GM19463 (cell line): ENCODE results near the gene ANXA2.
"Not testable (repeated sequence)": the region's sequence is repeated elsewhere in the genome, so short reads cannot be mapped to it uniquely, and the experiment has no call there.

ENCODE experiments used
- ATAC-seq: cut with Tn5 transposase; IDR thresholded peaks from one replicate; pipeline ENCODE4 v1.9.1; 2021; ENCODE audit warnings: mild to moderate bottlenecking, moderate library complexity; ENCODE audit not compliant: unreplicated experiment

The ANXA2 gene

DNA sequence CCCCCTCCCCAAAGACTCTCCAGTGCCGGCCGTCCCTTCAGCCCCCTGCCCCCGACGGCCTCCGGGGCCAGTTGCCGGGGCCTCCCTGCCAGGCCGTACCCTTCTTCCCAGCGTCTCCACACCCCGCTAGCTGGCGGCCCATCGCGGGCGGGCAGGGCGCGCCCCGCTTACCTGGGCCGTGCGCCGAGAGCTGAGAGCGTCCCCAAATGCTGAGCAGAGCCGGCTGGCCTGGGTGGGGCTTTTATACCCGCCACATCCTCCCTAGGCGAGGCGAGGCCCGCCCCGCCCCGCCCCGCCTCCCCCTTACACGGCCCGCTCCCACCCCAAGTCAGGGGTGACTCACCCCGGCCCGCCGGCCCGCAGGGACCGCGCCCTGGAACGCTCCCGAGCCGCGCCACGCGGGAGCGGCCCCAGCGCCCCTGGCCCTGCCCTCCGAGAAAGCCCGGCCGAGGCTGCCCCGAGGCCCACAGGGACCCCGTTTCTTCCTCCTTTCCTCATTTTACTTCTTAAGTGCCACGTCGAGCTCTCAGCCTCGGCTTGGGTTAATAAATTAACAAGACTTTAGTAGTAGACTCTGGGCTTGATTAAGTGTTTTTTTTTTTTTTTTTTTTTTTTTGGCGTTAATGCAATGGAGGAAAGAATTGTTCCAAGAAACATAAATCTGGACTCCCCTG, at the start of gene ANXA2:
Gene ANXA2, minus strand, starts transcription at position 215 of the 674 bp plus-strand sequence. CDS start 11,911 bp downstream, outside the sequence.
- ATAC-seq = peak; percentile 74

DNA sequence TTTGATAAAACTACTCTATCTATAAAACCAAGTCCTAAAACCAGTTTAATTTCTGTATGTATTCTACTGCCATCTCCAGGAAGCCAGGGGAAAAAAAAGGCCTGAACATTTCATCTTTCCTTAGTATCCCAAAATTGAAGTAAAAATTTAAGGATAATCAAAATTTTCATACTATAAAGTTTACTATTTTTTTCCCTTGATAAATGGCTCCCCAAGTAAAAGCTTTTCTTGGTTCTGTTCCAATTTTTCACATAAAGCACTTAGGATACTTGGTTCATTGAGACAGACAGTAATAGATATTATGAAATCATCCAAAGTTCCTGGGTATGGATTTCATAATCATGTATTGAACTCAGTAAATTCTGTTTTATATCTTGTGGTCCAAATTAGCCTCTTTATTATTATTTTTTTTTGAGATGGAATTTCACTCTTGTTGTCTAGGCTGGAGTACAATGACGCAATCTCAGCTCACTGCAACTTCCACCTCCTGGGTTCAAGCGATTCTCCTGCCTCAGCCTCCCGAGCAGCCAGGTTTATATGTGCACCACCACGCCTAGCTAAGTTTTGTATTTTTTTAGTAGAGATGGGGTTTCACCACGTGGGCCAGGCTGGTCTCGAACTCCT, 46.6 kb upstream of the ANXA2 start:
- ATAC-seq = no peak

DNA sequence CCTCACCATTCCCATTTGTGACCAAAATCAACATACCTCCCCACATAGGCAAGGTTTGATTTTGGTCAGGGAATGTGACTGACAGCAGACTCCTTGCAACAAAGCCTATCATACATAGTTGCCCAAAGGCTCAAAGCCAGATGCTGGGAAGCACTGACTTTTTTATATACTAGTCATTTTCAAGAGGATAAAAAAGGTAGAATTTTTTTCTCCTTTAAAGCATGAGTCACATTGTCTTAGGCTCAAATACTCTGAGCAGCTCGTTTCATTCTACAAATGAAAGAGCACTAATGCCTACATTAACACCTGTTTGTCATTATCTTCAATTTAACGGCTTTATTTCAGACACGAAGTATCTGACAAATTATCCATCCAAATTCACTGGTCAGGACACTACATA, 45.0 kb upstream of the ANXA2 start:
- ATAC-seq = no peak

DNA sequence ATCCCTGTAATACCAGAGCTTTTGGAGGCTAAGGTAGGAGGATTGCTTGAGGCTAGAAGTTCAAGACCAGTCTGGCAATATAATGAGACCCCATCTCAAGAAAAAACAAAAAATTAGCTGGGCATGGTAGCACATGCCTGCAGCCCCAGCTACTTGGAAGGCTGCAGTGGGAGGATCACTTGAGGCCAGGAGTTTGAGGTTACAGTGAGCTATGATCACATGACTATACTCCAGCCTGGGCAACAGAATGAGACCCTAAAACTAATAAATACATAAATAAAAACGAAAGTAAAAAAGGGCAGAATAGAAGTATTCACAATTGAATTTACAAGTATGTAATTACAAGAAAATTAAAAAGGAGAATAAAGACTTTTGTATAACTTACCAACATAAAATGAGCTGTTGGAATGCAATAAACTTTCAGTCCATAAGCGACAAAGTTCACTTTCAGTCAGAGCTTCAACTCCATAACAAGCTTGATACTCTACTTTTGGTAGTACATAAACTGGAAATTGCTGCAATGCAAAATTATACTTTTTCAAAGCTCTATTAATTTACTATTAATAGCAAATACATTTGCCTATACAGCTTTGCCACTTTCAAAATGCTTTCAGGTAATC, 44.4 kb upstream of the ANXA2 start:
- ATAC-seq = no peak

DNA sequence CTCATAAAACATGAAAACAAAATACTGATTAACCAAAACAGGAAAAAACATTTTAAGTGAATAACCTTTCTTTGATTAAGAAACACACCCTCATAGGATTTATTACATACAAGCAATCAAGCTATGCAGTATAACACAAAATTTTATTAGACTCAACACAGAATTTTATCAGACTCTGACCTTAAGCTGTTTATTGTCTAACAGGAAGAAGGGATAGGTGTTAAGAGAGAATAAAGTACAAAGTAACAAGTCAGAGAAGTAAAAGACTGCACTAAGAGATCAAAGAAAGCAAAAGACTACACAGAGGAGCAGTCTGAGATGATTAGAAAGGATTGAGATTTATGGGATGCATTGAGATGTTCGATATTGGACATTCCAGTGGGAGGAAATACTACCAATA, 43.5 kb upstream of the ANXA2 start:
- no peak for ATAC-seq

DNA sequence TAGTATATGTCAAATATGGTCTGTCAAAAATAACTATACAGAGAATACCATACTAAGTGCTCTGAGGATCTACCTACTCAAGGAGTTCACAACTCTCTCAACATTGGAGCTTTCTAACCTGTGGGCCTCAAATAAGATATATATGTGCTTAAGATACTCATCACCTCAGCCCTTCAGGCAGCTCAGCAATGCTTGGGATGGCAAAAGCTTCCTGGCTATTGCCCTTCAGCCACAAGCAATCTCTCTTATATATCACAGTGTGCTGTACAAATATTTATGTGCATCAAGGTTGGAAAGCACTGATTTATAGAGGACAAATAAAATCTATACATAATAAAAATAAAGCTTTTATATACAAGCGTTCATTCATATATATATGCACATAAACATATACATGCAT, 40.9 kb upstream of the ANXA2 start:
- ATAC-seq = no peak

DNA sequence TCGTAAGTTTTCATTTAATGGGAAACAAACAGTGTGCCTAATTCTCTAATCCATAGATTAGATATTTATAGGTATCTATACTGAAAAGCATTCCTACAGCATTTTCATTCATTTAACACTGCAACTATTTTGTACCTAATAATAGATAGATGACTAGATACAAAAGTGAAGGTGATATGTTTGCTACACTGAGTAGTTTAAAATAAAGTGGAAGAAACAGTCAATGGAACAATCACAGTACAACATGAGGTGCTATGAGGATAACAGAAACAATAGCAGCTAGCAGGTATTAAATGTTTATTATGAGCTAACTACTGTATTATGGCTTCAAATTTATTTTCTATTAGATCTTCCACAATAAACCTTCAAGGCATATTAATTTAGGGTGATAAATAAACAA, 31.1 kb upstream of the ANXA2 start:
- ATAC-seq = no peak

DNA sequence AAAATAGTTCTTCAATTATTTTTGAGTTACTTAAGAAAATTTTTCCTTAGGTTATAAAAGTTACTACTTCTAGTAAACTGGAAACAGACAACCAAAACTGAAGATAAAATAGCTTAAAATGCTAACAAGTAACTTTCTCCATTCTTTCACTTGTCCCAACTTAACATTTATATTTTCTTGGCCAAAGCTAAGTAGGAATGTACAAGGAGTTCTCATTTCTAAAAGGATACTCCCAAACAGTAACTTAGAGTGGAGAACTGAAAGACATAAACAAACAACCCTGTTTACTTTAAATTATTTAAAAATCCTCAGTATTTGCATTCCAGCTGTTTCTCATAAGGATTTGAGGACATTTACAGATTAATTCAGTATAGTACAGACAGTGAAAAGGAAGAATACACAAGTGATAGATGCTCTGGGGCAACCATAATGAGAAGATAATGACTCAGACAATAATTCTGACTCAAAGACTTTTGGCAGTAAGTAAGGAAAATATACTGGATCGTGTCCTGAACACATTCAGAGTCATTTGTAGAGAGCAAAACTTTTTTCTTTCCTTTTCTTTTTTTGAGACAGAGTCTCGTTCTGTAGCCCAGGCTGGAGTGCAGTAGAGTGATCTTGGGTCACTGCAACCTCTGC, 29.2 kb upstream of the ANXA2 start:
- ATAC-seq = no peak

DNA sequence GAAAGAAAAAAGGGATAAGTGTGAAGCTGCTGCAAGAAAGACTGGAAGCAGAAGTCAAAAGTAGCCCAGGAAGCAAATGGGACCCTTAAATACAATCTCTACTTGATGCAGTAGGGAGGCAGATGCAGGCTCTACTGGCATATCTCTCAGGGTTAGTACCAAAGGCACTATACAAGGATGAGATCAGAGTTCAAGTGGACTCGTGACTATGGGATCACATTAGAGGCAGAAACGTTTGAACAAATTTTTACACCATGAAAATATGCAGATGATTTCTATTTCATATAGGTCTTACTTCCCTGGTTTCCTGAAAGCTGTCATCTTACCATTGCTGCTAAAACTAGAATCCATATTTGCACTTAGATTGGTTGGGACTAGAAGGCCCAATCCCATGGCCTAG, 27.7 kb upstream of the ANXA2 start:
- ATAC-seq = no peak

DNA sequence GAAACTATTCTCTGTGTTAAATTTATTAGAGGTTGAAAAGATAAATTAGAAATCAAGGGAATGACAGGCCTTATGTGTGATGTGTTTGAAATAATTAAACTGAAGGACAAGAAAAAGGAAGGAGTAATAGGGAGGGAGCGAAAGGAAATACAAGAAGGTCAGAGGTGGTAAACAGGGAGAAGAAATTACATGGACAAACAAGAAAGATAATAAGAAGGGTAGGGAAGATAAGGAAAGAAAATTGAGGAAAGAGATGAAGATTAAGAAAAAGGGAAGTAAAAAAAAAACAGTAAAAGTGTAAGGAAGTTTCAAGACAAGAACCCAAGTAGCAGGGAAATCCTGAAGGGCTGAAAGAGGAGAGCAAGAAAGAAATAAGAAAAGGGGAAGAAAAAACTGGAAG, 26.2 kb upstream of the ANXA2 start:
- no peak for ATAC-seq

DNA sequence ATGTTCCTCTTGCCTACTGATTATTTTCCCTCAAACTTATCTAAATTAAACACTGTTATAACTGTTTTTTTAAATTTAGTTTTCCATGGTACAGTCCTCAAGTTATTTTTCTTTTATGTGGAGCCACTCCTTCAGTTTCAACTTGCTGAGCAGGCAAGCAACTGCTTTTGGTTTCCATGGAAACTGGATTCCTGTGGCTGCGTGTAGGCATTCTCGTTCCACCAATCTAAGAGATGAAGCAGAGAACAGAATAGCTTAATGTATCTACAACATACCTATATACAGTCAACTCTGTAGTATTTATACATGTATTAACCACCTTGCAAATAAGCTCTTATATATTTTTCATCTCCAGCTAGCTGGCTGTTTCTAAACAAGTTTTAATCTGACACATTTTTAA, 25.8 kb upstream of the ANXA2 start:
- no peak for ATAC-seq

DNA sequence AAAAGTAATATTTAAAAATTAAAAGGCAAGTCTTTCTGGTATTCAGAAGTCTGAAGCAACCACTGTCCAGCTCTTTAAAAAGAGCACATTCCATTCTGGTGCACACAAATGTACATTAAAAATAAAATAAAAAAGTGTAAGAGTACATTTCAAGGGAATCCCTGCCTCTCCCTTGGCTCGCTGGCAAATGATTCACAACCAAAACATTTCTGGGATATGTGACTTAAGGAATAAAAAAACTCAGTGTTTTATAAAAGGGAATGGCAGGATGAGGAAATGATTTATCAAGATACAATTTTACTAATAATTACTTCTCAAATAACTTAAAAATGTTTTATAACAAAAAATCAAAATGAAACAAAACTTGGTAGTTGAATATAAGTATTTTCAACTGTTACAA, 23.8 kb upstream of the ANXA2 start:
- ATAC-seq = no peak

DNA sequence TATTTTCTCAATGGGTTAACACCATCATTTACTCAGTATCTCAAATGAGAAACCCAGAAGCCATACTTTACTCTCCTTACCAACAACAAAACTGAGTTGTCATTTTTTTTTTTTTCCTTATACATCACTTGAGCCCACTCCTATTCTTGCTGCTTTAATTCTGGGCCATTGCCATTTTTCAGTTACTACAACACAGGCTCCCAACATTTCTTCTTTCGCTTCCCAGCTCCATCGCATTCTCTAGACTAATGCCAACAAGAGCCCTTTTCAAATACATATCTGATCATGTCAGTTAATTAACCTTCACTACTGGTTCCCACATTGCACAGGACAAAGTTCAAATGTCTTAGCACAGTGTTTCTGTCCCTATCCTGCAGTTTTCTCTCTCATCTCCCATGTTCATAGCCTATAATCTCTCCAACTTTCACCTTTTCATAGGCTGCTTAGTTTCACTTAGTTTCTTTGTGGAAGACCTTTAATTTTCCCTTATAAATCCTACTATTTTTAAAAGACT, 22.5 kb upstream of the ANXA2 start:
- ATAC-seq = no peak

DNA sequence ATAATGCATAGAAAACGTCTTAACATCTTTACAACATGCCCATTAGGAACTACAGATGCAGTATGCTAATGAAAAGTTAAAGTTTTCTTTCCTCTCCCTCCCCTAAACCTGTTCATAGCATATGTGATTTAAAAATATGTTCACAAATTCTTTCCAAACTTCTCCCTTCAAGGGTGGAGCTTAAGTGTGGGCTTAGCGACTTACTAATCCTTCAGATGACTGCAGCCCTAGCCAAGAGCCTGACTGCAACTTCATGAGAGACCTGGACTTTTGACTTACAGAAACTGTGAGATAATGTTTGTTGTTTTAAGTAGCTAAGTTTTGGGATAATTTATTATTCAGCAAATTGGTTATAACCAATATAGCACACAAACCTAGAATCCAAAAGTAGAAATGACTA, 22.0 kb upstream of the ANXA2 start:
- ATAC-seq = no peak

DNA sequence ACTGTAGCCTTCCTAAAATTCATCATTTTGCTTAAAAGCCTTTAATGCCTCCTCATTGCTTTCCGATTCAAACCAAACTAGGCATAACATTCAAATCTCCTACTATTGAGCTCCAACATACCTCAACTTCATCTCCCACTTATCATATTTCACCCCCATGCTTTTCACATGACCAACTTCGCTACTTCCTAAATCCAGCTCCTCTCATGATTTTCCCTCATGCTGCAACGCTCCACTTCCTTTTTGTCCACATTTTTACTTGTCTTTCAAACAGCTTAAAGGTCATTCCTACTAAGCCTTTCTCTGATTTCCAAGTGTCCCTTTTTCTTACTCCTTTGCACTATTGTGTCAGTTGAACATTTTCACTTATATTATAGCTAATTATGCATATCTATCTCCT, 20.3 kb upstream of the ANXA2 start:
- no peak for ATAC-seq

DNA sequence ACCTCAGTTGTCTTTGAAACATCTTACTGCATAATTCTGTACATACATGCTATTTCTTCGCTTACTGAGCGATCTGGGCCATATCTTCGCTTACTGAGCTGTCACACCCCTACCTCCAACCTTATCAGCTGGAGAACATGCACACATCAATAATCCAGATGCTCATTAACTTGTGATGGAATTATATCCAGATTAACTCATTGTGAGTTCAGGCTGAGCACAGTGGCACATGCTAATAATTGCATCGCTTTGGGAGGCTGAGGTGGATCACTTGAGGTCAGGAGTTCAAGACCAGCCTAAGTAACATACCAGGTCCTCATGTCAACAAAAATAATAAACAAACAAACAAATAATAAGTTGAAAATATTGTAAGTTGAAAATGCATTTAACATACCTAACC, 19.3 kb upstream of the ANXA2 start:
- no peak for ATAC-seq

DNA sequence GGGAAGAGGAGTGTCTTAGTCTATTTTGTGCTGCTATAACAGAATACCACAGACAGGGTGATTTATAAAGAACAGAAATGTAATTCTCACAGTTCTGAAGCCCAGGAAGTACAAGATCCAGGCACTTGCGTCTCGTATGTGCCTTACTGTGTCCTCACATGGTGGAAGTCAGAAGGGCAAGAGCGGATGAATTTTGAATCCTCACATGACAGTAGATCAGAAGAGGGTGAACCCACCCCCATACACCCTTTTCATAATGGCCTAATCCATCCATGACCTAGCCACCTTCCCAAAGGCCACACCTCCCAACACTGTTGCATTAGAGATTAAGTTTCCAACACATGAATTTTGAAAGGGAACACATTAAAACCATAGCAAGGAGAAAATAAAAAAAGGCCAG, 18.7 kb upstream of the ANXA2 start:
- no peak for ATAC-seq

DNA sequence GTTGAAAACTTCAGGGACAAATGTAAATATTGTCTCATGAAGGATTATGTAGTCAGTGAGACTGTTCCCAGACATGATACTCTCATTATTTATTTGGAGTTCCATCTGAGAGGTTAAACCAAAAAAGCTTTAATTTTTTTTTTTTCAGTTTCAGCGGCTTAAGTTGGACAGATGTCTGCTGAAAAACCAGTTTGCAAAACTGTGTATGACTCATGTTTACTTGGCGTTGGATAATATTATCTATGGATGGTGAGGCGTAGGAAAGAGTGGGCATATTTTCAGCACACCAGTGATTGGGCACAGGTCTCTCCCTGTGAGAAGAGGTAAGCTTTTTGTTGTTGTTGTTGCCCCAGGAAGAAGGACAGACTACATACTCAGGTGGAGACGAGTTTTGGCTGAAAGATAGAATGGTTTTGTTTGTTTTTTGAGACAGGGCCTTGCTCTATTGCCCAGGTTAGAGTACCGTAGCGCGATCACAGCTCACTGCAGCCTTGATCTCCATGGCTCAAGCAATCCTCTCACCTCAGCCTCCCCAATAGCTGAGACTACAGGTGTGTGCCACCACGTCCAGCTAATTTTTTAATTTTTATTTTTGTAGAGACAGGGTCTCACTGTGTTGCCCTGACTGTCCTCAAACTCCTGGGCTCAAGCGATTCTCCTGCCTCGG, 16.4 kb upstream of the ANXA2 start:
- no peak for ATAC-seq

DNA sequence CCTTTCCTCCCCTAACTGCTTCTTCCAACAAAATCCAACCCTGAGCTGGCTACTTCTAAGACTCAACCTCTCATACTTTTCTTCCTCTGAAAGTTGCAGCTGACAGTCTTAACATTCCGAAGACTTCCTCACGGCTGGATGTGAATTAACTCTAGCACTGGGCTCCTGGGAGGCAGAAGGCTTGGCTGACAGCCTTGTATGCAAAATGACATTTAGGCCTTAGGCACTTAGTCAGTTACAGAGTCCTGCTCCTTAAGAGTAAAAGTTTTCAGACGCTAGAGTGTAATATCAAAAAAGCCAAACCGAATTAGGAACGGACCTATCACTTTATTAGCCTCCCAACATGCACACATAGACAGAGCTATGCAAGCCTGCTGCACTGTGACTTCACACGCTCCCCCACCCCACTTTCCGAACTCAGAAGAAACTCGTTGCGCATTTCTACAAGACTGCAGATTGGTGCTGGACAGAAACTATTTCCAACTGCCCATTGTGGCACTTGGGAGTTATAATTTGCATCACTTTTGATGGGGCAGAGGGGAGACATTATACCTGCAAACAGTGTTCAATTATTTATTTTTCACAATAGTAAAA, 15.5 kb upstream of the ANXA2 start:
- ATAC-seq = no peak

DNA sequence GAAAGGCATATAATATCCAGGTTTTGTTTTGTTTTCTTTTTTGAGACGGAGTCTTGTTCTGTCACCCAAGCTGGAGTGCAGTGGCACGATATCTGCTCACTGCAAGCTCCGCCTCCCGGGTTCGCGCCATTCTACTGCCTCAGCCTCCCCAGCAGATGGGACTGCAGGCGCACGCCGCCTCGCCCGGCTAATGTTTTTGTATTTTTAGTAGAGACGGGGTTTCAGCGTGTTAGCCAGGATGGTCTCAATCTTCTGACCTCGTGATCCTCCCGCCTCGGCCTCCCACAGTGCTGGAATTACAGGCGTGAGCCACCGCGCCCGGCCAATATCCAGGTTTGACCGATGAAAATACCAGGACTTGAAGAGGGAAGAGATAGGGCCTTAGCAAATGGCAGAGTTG, 15.0 kb upstream of the ANXA2 start:
- ATAC-seq = not testable (repeated sequence)
